Mesendoderm (in vitro differentiated cells): Measurements from ENCODE around the gene NIPAL1.

Source experiments
- DNase-seq: peaks from one replicate; pipeline ENCODE4 v3.0.0; 2013
- H2AK5ac ChIP-seq: 2 replicates; pipeline ENCODE4 v1.6.1; 2013; ENCODE audit warnings: low read length, inconsistent platforms
- H2BK120ac ChIP-seq: 2 replicates; pipeline ENCODE4 v1.6.1; 2013; ENCODE audit warnings: low read depth, mild to moderate bottlenecking, low read length, moderate library complexity, mixed read lengths
- H2BK15ac ChIP-seq: replicated peaks from 2 replicates; pipeline ENCODE4 v1.6.1; 2013; ENCODE audit warnings: low read depth, mild to moderate bottlenecking, moderate library complexity
- H2BK5ac ChIP-seq: 2 replicates; pipeline ENCODE4 v1.6.1; 2013; ENCODE audit warnings: low read length, inconsistent platforms
- H3K18ac ChIP-seq: 2 replicates; pipeline ENCODE4 v1.6.1; 2013; ENCODE audit warnings: mild to moderate bottlenecking, low read length, mixed read lengths
- H3K23ac ChIP-seq: one replicate; pipeline ENCODE4 v1.6.1; 2013; ENCODE audit warnings: low read length
- H3K27ac ChIP-seq: 2 replicates; pipeline ENCODE4 v1.5.1; 2013; ENCODE audit warnings: low read depth, mild to moderate bottlenecking, inconsistent platforms, low read length, moderate library complexity
- H3K27me3 ChIP-seq: 2 replicates; pipeline ENCODE4 v1.6.1; 2013; ENCODE audit warnings: low read length, control low read depth, mild to moderate bottlenecking, inconsistent platforms; ENCODE audit not compliant: insufficient read depth, poor library complexity
- H3K36me3 ChIP-seq: 2 replicates; pipeline ENCODE4 v1.6.1; 2013; ENCODE audit warnings: low read length, inconsistent platforms; ENCODE audit not compliant: control insufficient read depth, insufficient read depth
- H3K4ac ChIP-seq: one replicate; pipeline ENCODE4 v1.6.1; 2013; ENCODE audit warnings: low read depth, mild to moderate bottlenecking, low read length, moderate library complexity
- H3K4me1 ChIP-seq: 2 replicates; pipeline ENCODE4 v1.6.1; 2013; ENCODE audit warnings: low read depth, low read length, inconsistent platforms; ENCODE audit not compliant: control insufficient read depth
- H3K4me2 ChIP-seq: 2 replicates; pipeline ENCODE4 v1.6.1; 2013; ENCODE audit warnings: low read length
- H3K4me3 ChIP-seq: 2 replicates; pipeline ENCODE4 v1.5.1; 2013; ENCODE audit warnings: mild to moderate bottlenecking, low read length
- H3K56ac ChIP-seq: one replicate; pipeline ENCODE4 v1.6.1; 2013; ENCODE audit warnings: low read length
- H3K79me1 ChIP-seq: 2 replicates; pipeline ENCODE4 v1.6.1; 2013; ENCODE audit warnings: low read length, inconsistent platforms
- H3K79me2 ChIP-seq: 2 replicates; pipeline ENCODE4 v1.6.1; 2013; ENCODE audit warnings: mild to moderate bottlenecking, low read length; ENCODE audit not compliant: control insufficient read depth, insufficient read depth
- H3K9ac ChIP-seq: 2 replicates; pipeline ENCODE4 v1.6.1; 2013; ENCODE audit warnings: low read length, inconsistent platforms
- H4K5ac ChIP-seq: one replicate; pipeline ENCODE4 v1.6.1; 2013; ENCODE audit warnings: low read length
- H4K8ac ChIP-seq: one replicate; pipeline ENCODE4 v1.6.1; 2013; ENCODE audit warnings: low read depth, mild to moderate bottlenecking, control low read depth, low read length, moderate library complexity
- WGBS: extraction: QIAGEN DNeasy Blood & Tissue Kit; methylation state at CpG from one replicate; pipeline ENCODE4 v1.1.7; 2013; ENCODE audit warnings: low lambda C conversion rate, missing lambda C conversion rate; ENCODE audit not compliant: insufficient coverage; ENCODE audit errors: extremely low coverage; 5-methylcytosine and 5-hydroxymethylcytosine counted together

Gene NIPAL1

GRCh38 chr4:48033825-48034413, 17.3 kb downstream of the NIPAL1 start:
- Histone ChIP-seq H3K79me2 (no peaks in the 10 kb centered on the region), H3K79me1 (no peaks in the 10 kb centered on the region), H4K5ac (no peak overlapping the region), H3K4me3 (no peak overlapping the region), H2BK120ac (no peak overlapping the region), H3K4me2 (no peak overlapping the region), H3K56ac (no peak overlapping the region), H3K27me3 (no peaks in the 10 kb centered on the region), H3K4me1 (no peaks in the 10 kb centered on the region), H3K18ac (peak overlapping the region; percentile 51), H3K36me3 (no peaks in the 10 kb centered on the region), H3K23ac (no peak overlapping the region), H2BK5ac (no peak overlapping the region), H3K27ac (no peak overlapping the region), H2BK15ac (no peak overlapping the region), H3K9ac (no peak overlapping the region), H4K8ac (no peak overlapping the region), H2AK5ac (no peak overlapping the region), H3K4ac (no peak overlapping the region)
- no CpG with 5 or more reads among the region's 1 CpG for WGBS
- peak; percentile 67 for DNase-seq

GRCh38 chr4:48035952-48036351, 19.4 kb downstream of the NIPAL1 start:
- Histone ChIP-seq H3K4ac (no peak overlapping the region), H3K36me3 (no peaks in the 10 kb centered on the region), H3K4me1 (no peaks in the 10 kb centered on the region), H3K23ac (no peak overlapping the region), H2BK120ac (no peak overlapping the region), H3K18ac (no peak overlapping the region), H3K79me1 (no peaks in the 10 kb centered on the region), H3K9ac (no peak overlapping the region), H3K79me2 (no peaks in the 10 kb centered on the region), H3K4me2 (no peak overlapping the region), H3K56ac (no peak overlapping the region), H4K5ac (no peak overlapping the region), H2BK5ac (no peak overlapping the region), H2AK5ac (no peak overlapping the region), H3K27ac (no peak overlapping the region), H2BK15ac (no peak overlapping the region), H3K27me3 (no peaks in the 10 kb centered on the region), H4K8ac (no peak overlapping the region), H3K4me3 (no peak overlapping the region)
- DNase-seq: no peak
- WGBS: no CpG with 5 or more reads among the region's 3 CpGs

GRCh38 chr4:48037117-48037462, 20.5 kb downstream of the NIPAL1 start:
- Histone ChIP-seq H4K5ac (no peak overlapping the region), H4K8ac (no peak overlapping the region), H3K79me2 (no peaks in the 10 kb centered on the region), H3K4me2 (no peak overlapping the region), H2BK120ac (no peak overlapping the region), H3K79me1 (no peaks in the 10 kb centered on the region), H3K18ac (no peak overlapping the region), H2BK15ac (no peak overlapping the region), H3K4me1 (no peaks in the 10 kb centered on the region), H2AK5ac (no peak overlapping the region), H3K27ac (no peak overlapping the region), H3K4ac (no peak overlapping the region), H3K23ac (no peak overlapping the region), H3K56ac (no peak overlapping the region), H3K27me3 (no peaks in the 10 kb centered on the region), H3K9ac (no peak overlapping the region), H3K36me3 (no peaks in the 10 kb centered on the region), H3K4me3 (no peak overlapping the region), H2BK5ac (no peak overlapping the region)
- WGBS: no CpG with 5 or more reads among the region's 2 CpGs
- no peak for DNase-seq

- no peak overlapping the region for H4K8ac ChIP-seq
- no peak overlapping the region for H3K56ac ChIP-seq
- no peaks in the 10 kb centered on the region for H3K27me3 ChIP-seq
- no peak overlapping the region for H3K18ac ChIP-seq
- no peak for DNase-seq
- no peak overlapping the region for H2BK15ac ChIP-seq
- H3K79me2 ChIP-seq: no peaks in the 10 kb centered on the region
- H3K4ac ChIP-seq: no peak overlapping the region
- H3K23ac ChIP-seq: no peak overlapping the region
- H3K36me3 ChIP-seq: no peaks in the 10 kb centered on the region
- no peak overlapping the region for H4K5ac ChIP-seq
- H2AK5ac ChIP-seq: no peak overlapping the region
- no peak overlapping the region for H3K4me2 ChIP-seq
- no peaks in the 10 kb centered on the region for H3K79me1 ChIP-seq
- H2BK120ac ChIP-seq: no peak overlapping the region
- no peak overlapping the region for H2BK5ac ChIP-seq
- H3K27ac ChIP-seq: no peak overlapping the region
- H3K4me1 ChIP-seq: no peaks in the 10 kb centered on the region
- WGBS: no CpG with 5 or more reads among the region's 2 CpGs
- no peak overlapping the region for H3K9ac ChIP-seq
- no peak overlapping the region for H3K4me3 ChIP-seq
Measured at GRCh38 chr4:48038666-48039065, 22.1 kb downstream of the NIPAL1 start.

- H3K23ac ChIP-seq: no peak overlapping the region
- no peak overlapping the region for H3K18ac ChIP-seq
- no peak overlapping the region for H3K56ac ChIP-seq
- H4K8ac ChIP-seq: no peak overlapping the region
- no peaks in the 10 kb centered on the region for H3K79me2 ChIP-seq
- H2AK5ac ChIP-seq: no peak overlapping the region
- no peak overlapping the region for H2BK120ac ChIP-seq
- H3K4ac ChIP-seq: no peak overlapping the region
- H3K4me3 ChIP-seq: no peak overlapping the region
- H4K5ac ChIP-seq: no peak overlapping the region
- no peaks in the 10 kb centered on the region for H3K27me3 ChIP-seq
- no peak for DNase-seq
- H3K4me1 ChIP-seq: no peaks in the 10 kb centered on the region
- H3K9ac ChIP-seq: no peak overlapping the region
- H3K36me3 ChIP-seq: no peaks in the 10 kb centered on the region
- no peak overlapping the region for H2BK5ac ChIP-seq
- no peak overlapping the region for H2BK15ac ChIP-seq
- no peaks in the 10 kb centered on the region for H3K79me1 ChIP-seq
- H3K27ac ChIP-seq: no peak overlapping the region
- H3K4me2 ChIP-seq: no peak overlapping the region
Measured at GRCh38 chr4:48039561-48039960, 23.0 kb downstream of the NIPAL1 start.

- Histone ChIP-seq H3K79me2 (no peaks in the 10 kb centered on the region), H2BK5ac (no peak overlapping the region), H2BK15ac (no peak overlapping the region), H3K4me2 (no peak overlapping the region), H4K8ac (no peak overlapping the region), H3K4me1 (no peaks in the 10 kb centered on the region), H2BK120ac (no peak overlapping the region), H3K56ac (no peak overlapping the region), H3K79me1 (no peaks in the 10 kb centered on the region), H3K4me3 (no peak overlapping the region), H4K5ac (no peak overlapping the region), H3K23ac (no peak overlapping the region), H3K27ac (no peak overlapping the region), H3K9ac (no peak overlapping the region), H3K27me3 (no peaks in the 10 kb centered on the region), H3K36me3 (no peaks in the 10 kb centered on the region), H3K18ac (no peak overlapping the region), H3K4ac (no peak overlapping the region), H2AK5ac (no peak overlapping the region)
- no peak for DNase-seq
- WGBS: no CpG with 5 or more reads among the region's 4 CpGs
Measured at GRCh38 chr4:48041535-48042137, 25.1 kb downstream of the NIPAL1 start.
